Breast epithelium (tissue), 4 donors: Measurements from ENCODE around the gene LSG1. TPM values are rescaled to one million over a fixed set of nuclear protein-coding genes. Genes with fewer than 3 reads are reported as not detected.
"Not testable (repeated sequence)": the region's sequence is repeated elsewhere in the genome, so short reads cannot be mapped to it uniquely, and the experiment has no call there.

Experiments
- DNase-seq, 2 donors: peaks; one replicate each; pipeline ENCODE4 v3.0.0-alpha.2; 2019; ENCODE audit warnings: low spot score in 2 of 2
- H3K27ac ChIP-seq, 2 donors: fragments of 200-600 bp; sonication (generic) in 1 of 2; one replicate each; pipeline ENCODE4 v1.5.1; 2016 to 2019; ENCODE audit warnings: mild to moderate bottlenecking in 1 of 2
- H3K27me3 ChIP-seq, 2 donors: fragments of 200-600 bp; sonication (generic) in 1 of 2; one replicate each; pipeline versions ENCODE4 v1.5.1 to v1.6.0; 2017 to 2019; ENCODE audit warnings: control low read depth in 1 of 2, mild to moderate bottlenecking in 1 of 2
- H3K36me3 ChIP-seq: fragments of 200-600 bp; one replicate; pipeline ENCODE4 v1.5.1; 2019
- H3K4me1 ChIP-seq, 2 donors: fragments of 200-600 bp; sonication (generic); one replicate each; pipeline ENCODE4 v1.5.1; 2016 to 2019; ENCODE audit warnings: control low read depth in 1 of 2
- H3K4me3 ChIP-seq, 3 donors: fragments of 200-600 bp; sonication (generic); 1 replicate in 2 of 3; 2 replicates in 1 of 3; pipeline ENCODE4 v1.5.1; 2016 to 2019; ENCODE audit warnings: mild to moderate bottlenecking in 3 of 3, moderate library complexity in 2 of 3
- H3K9me3 ChIP-seq, 2 donors: fragments of 200-600 bp; sonication (generic) in 1 of 2; one replicate each; pipeline ENCODE4 v1.5.1; 2016 to 2019; ENCODE audit warnings: control low read depth in 1 of 2
- POLR2A ChIP-seq: fragments of 450-650 bp; IDR thresholded peaks from one replicate; pipeline ENCODE4 v1.6.1; 2016; ENCODE audit warnings: antibody characterized with exemption, mild to moderate bottlenecking, moderate library complexity
- POLR2AphosphoS5 ChIP-seq, 3 donors: sonication (generic); formaldehyde crosslinking; IDR thresholded peaks; one replicate each; pipeline ENCODE4 v1.6.1; 2017; ENCODE audit warnings: antibody characterized with exemption in 3 of 3
- intact Hi-C: fragments of 100-400 bp; cut with DNase I; formaldehyde crosslinking; loops from one replicate; pipeline ENCODE4 v1.15.1; 2023; ENCODE audit warnings: low total_unique reads
- total RNA-seq, 3 donors: library from RNA; depleted of rRNA; stranded (reverse); fragments of >200 nt; gene quantifications; one replicate each; pipeline ENCODE4 v1.1.0, GENCODE V29; 2016
- TF ChIP-seq, protein P1 (sequence below), 3 donors: fragments of 450-650 bp; IDR thresholded peaks; one replicate each; pipeline ENCODE4 v1.5.1; 2016 to 2017; ENCODE audit warnings: antibody characterized with exemption in 3 of 3, mild to moderate bottlenecking in 3 of 3, moderate library complexity in 3 of 3

Gene LSG1
- total RNA-seq, 3 donors from 2014 or later: 34.9 to 62.3 (median 57.0) TPM

- no peaks in the 10 kb centered on the region for H3K27me3 ChIP-seq
- no peak overlapping the region for H3K4me3 ChIP-seq
- no peaks in the 10 kb centered on the region for H3K36me3 ChIP-seq
Measured at GRCh38 chr3:194606941-194607340, 65.0 kb downstream of the LSG1 start.

DNA sequence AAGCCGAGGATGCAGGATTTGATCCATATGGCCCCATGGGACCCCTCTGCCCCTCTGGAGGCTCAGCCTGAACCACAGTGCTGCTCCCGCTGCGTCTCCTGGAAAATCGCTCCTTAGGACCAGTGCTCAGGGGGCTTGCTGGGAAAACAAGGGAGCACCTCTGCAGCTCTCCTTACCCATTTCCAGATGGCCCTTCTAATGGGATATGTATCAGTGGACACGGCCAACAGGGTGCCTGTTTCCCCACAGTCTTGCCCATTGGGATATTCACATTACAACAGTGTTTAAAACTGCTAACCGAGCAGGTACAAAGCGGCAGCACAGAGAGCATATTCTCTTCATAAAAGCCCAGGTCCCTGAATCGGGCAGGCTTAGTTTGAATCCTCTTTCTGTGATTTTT lies 65.8 kb downstream of the LSG1 start:
- no peak for DNase-seq
- Histone ChIP-seq H3K27ac (no peak overlapping the region), H3K4me3 (no peak overlapping the region), H3K36me3 (no peaks in the 10 kb centered on the region), H3K27me3 (no peaks in the 10 kb centered on the region), H3K4me1 (no peaks in the 10 kb centered on the region), H3K9me3 (no peaks in the 10 kb centered on the region)
- intact Hi-C loops: no loop called here
- TF ChIP-seq POLR2A: no peak
- no peak for TF ChIP-seq POLR2AphosphoS5 (IDR thresholded peaks at IDR 0.05)
- TF ChIP-seq, protein P1, sequence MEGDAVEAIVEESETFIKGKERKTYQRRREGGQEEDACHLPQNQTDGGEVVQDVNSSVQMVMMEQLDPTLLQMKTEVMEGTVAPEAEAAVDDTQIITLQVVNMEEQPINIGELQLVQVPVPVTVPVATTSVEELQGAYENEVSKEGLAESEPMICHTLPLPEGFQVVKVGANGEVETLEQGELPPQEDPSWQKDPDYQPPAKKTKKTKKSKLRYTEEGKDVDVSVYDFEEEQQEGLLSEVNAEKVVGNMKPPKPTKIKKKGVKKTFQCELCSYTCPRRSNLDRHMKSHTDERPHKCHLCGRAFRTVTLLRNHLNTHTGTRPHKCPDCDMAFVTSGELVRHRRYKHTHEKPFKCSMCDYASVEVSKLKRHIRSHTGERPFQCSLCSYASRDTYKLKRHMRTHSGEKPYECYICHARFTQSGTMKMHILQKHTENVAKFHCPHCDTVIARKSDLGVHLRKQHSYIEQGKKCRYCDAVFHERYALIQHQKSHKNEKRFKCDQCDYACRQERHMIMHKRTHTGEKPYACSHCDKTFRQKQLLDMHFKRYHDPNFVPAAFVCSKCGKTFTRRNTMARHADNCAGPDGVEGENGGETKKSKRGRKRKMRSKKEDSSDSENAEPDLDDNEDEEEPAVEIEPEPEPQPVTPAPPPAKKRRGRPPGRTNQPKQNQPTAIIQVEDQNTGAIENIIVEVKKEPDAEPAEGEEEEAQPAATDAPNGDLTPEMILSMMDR (IDR thresholded peaks at IDR 0.05): no peak

More at GRCh38 chr3:194606941-194607340, 65.0 kb downstream of the LSG1 start:
- no peaks in the 10 kb centered on the region for H3K4me1 ChIP-seq
- H3K9me3 ChIP-seq: no peaks in the 10 kb centered on the region
- TF ChIP-seq POLR2AphosphoS5 (IDR thresholded peaks at IDR 0.05): no peak
- TF ChIP-seq, protein P1 (IDR thresholded peaks at IDR 0.05): no peak
- no peak for TF ChIP-seq POLR2A
- DNase-seq: no peak
- H3K27ac ChIP-seq: no peak overlapping the region
- intact Hi-C loops: no loop called here

DNA sequence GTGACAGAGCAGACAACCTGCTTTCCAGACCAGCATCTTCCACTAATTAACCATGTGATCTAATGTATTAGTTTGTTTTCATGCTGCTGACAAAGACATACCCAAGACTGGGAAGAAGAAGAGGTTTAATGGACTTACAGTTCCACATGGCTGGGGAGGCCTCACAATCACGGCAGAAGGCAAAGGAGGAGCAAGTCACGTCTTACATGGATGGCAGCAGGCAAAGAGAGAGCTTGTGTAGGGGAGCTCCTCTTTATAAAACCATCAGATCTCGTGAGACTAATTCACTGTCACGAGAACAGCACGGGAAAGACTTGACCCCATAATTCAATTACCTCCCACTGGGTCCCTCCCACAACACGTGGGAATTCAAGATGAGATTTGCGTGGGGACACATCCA lies 66.7 kb downstream of the LSG1 start:
- H3K9me3 ChIP-seq, intact Hi-C loops: not testable (repeated sequence)

DNA sequence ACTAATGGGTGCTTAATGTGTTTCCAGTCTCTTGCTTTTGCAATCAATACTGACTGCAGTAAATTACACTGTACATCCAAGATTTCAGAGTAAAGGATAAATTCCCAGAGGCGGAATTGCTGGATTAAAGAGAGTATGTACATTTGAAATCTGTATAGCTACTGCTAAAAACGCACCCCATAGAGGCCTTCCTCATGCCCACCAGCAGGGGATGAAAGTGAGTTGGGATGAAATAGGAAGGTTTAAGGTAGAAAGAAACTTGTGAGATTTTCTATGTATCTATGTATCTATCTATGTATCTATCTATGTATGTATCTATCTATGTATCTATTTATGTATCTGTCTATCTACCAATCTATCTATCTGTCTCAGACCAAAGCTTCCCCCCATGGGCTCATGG lies 67.2 kb downstream of the LSG1 start:
- intact Hi-C loops: no loop called here
- TF ChIP-seq POLR2A (no peak), POLR2AphosphoS5 (IDR thresholded peaks at IDR 0.05) (no peak)
- TF ChIP-seq, protein P1 (IDR thresholded peaks at IDR 0.05): no peak
- Histone ChIP-seq H3K27ac (no peak overlapping the region), H3K27me3 (no peaks in the 10 kb centered on the region), H3K4me1 (no peaks in the 10 kb centered on the region), H3K9me3 (no peaks in the 10 kb centered on the region), H3K36me3 (no peaks in the 10 kb centered on the region), H3K4me3 (no peak overlapping the region)
- DNase-seq: no peak

More for the DNA sequence above, 66.7 kb downstream of the LSG1 start:
- not testable (repeated sequence) for H3K27ac ChIP-seq, DNase-seq, H3K4me3 ChIP-seq, H3K36me3 ChIP-seq, H3K27me3 ChIP-seq, H3K4me1 ChIP-seq

GRCh38 chr3:194604126-194604525 lies 67.9 kb downstream of the LSG1 start:
- no peaks in the 10 kb centered on the region for H3K9me3 ChIP-seq
- H3K36me3 ChIP-seq: no peaks in the 10 kb centered on the region
- no peak for DNase-seq
- intact Hi-C loops: no loop called here
- no peak overlapping the region for H3K27ac ChIP-seq
- no peak overlapping the region for H3K4me3 ChIP-seq
- H3K4me1 ChIP-seq: no peaks in the 10 kb centered on the region
- TF ChIP-seq POLR2AphosphoS5 (IDR thresholded peaks at IDR 0.05): no peak
- no peaks in the 10 kb centered on the region for H3K27me3 ChIP-seq

GRCh38 chr3:194602669-194603171 lies 69.3 kb downstream of the LSG1 start:
- DNase-seq: no peak
- Histone ChIP-seq H3K9me3 (no peaks in the 10 kb centered on the region), H3K4me3 (no peak overlapping the region), H3K27me3 (no peaks in the 10 kb centered on the region), H3K27ac (no peak overlapping the region), H3K36me3 (no peaks in the 10 kb centered on the region), H3K4me1 (no peaks in the 10 kb centered on the region)
- intact Hi-C loops: no loop called here
- no peak for TF ChIP-seq POLR2AphosphoS5 (IDR thresholded peaks at IDR 0.05)
- TF ChIP-seq, protein P1 (IDR thresholded peaks at IDR 0.05): no peak
